Neural crest cell (in vitro differentiated cells): ENCODE measurements around the gene FUNDC1. TPM values are rescaled to one million over a fixed set of nuclear protein-coding genes. Genes with fewer than 3 reads are reported as not detected.

ENCODE experiments used
- DNase-seq: peaks from one replicate; pipeline ENCODE4 v3.0.0; 2021; ENCODE audit warnings: low read depth, mixed read lengths, low spot score
- H3K27ac Mint-ChIP-seq: one replicate; pipeline ENCODE4 v1.8.0; 2021; ENCODE audit warnings: mild to moderate bottlenecking, mixed read lengths; ENCODE audit not compliant: unreplicated experiment
- H3K27me3 Mint-ChIP-seq: 2 replicates; pipeline ENCODE4 v1.8.0; 2021; ENCODE audit warnings: low read depth, mild to moderate bottlenecking, mixed read lengths
- H3K36me3 Mint-ChIP-seq: 2 replicates; pipeline ENCODE4 v1.8.0; 2021; ENCODE audit warnings: low read depth, mild to moderate bottlenecking, mixed read lengths
- H3K4me1 Mint-ChIP-seq: 2 replicates; pipeline ENCODE4 v1.8.0; 2021; ENCODE audit warnings: mixed read lengths
- H3K4me3 Mint-ChIP-seq: one replicate; pipeline ENCODE4 v1.8.0; 2021; ENCODE audit warnings: mild to moderate bottlenecking, mixed read lengths
- H3K9me3 Mint-ChIP-seq: 2 replicates; pipeline ENCODE4 v1.8.0; 2021; ENCODE audit warnings: mixed read lengths
- total RNA-seq: library from RNA; stranded (reverse); gene quantifications from 2 replicates; pipeline ENCODE4 v1.2.1, GENCODE V29; 2021
- TF ChIP-seq, protein P1 (sequence below): fragments of 200-600 bp; sonication (generic); conservative IDR thresholded peaks from 2 replicates; pipeline ENCODE4 v1.5.0; 2021; ENCODE audit warnings: antibody characterized with exemption, mild to moderate bottlenecking

FUNDC1 gene
- total RNA-seq, 1 donor from 2014 or later = 19.4 TPM

GRCh38 chrX:44529310-44529709, 13.3 kb downstream of the FUNDC1 start:
- no peaks in the 10 kb centered on the region for H3K27me3 Mint-ChIP-seq
- H3K36me3 Mint-ChIP-seq = peaks cover 8% of the 10 kb centered on the region
- no peaks in the 10 kb centered on the region for H3K9me3 Mint-ChIP-seq
- no peak overlapping the region for H3K4me3 Mint-ChIP-seq
- H3K27ac Mint-ChIP-seq = no peak overlapping the region
- H3K4me1 Mint-ChIP-seq = no peaks in the 10 kb centered on the region
- TF ChIP-seq, protein P1, sequence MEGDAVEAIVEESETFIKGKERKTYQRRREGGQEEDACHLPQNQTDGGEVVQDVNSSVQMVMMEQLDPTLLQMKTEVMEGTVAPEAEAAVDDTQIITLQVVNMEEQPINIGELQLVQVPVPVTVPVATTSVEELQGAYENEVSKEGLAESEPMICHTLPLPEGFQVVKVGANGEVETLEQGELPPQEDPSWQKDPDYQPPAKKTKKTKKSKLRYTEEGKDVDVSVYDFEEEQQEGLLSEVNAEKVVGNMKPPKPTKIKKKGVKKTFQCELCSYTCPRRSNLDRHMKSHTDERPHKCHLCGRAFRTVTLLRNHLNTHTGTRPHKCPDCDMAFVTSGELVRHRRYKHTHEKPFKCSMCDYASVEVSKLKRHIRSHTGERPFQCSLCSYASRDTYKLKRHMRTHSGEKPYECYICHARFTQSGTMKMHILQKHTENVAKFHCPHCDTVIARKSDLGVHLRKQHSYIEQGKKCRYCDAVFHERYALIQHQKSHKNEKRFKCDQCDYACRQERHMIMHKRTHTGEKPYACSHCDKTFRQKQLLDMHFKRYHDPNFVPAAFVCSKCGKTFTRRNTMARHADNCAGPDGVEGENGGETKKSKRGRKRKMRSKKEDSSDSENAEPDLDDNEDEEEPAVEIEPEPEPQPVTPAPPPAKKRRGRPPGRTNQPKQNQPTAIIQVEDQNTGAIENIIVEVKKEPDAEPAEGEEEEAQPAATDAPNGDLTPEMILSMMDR = no peak
- DNase-seq = no peak

DNA sequence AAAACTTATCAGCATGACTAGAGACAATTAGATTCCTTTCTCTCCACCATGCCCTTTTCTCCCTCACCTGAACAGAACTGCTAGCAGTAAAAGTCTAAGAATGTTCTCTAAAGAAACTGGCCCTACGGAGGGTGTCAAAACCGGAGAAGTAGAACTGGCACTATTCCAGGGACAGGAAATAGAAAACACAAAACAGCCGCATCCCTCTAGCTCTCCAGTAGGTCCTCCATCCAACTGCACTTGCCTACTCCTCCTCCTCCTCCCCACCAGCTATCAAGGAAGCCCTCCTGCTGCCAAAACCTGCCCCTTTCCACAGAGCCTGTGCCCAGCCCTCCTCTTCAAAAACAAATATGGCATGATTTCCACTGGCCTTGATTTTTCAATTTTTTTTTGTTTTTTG, 28.4 kb downstream of the FUNDC1 start:
- TF ChIP-seq, protein P1 = no peak
- H3K27me3 Mint-ChIP-seq = no peaks in the 10 kb centered on the region
- H3K9me3 Mint-ChIP-seq = peaks cover 4% of the 10 kb centered on the region
- H3K27ac Mint-ChIP-seq = no peak overlapping the region
- H3K36me3 Mint-ChIP-seq = peaks cover 6% of the 10 kb centered on the region
- H3K4me1 Mint-ChIP-seq = no peaks in the 10 kb centered on the region
- DNase-seq = no peak
- H3K4me3 Mint-ChIP-seq = no peak overlapping the region

GRCh38 chrX:44507292-44507691, 35.4 kb downstream of the FUNDC1 start:
- TF ChIP-seq, protein P1 = no peak
- no peaks in the 10 kb centered on the region for H3K9me3 Mint-ChIP-seq
- H3K36me3 Mint-ChIP-seq = no peaks in the 10 kb centered on the region
- no peak overlapping the region for H3K27ac Mint-ChIP-seq
- H3K4me1 Mint-ChIP-seq = no peaks in the 10 kb centered on the region
- H3K27me3 Mint-ChIP-seq = no peaks in the 10 kb centered on the region
- no peak overlapping the region for H3K4me3 Mint-ChIP-seq
- DNase-seq = no peak

DNA sequence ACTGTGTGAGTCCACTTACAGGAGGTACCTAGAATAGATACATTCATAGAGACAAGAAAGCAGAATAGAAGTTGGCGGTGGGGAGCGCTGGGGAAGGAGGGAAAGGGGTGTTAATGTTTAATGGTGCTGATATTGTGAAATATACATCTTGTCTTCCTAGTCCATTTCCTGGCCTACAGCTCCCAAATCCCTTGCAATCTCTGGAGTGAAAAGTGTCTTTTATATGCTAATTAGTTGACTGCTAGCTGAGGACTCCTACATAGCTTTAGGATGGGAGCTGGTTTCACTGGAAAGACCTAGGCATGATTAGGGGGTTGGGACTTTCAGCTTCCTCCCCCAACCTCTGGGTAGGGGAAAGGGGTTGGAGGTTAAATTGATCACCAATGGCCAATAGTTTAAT, 36.0 kb downstream of the FUNDC1 start:
- Mint-ChIP-seq H3K36me3 (no peaks in the 10 kb centered on the region), H3K9me3 (no peaks in the 10 kb centered on the region), H3K4me1 (no peaks in the 10 kb centered on the region), H3K4me3 (no peak overlapping the region), H3K27ac (no peak overlapping the region), H3K27me3 (no peaks in the 10 kb centered on the region)
- TF ChIP-seq, protein P1 = no peak
- DNase-seq = no peak

DNA sequence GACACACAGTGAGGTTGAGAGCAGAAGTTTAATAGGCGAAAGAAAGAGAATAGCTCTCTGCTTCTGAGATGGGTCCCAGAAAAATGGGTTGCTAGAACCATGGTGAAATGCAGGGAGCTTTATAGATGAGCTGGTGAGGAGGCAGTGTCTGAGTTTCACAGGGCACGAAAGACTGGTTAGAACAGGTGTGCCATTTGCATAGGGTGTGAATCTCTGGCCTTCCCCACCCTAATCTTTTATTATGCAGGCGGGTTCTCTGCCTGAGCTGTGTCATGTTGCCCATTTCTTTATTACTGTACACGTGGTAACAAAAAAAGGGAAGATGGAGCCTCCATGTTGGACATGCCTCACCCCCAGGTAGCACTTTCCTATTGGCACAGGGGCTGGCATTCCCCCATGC, 39.1 kb downstream of the FUNDC1 start:
- Mint-ChIP-seq H3K27ac (no peak overlapping the region), H3K4me3 (no peak overlapping the region), H3K36me3 (no peaks in the 10 kb centered on the region), H3K9me3 (peaks cover 2% of the 10 kb centered on the region), H3K27me3 (no peaks in the 10 kb centered on the region), H3K4me1 (no peaks in the 10 kb centered on the region)
- TF ChIP-seq, protein P1 = no peak
- no peak for DNase-seq

GRCh38 chrX:44495091-44495490, 47.6 kb downstream of the FUNDC1 start:
- no peaks in the 10 kb centered on the region for H3K36me3 Mint-ChIP-seq
- no peaks in the 10 kb centered on the region for H3K4me1 Mint-ChIP-seq
- no peak for DNase-seq
- H3K27me3 Mint-ChIP-seq = no peaks in the 10 kb centered on the region
- H3K27ac Mint-ChIP-seq = no peak overlapping the region
- H3K4me3 Mint-ChIP-seq = no peak overlapping the region
- H3K9me3 Mint-ChIP-seq = peaks cover 7% of the 10 kb centered on the region
- TF ChIP-seq, protein P1 = no peak
